GF-D8 (cell line): ENCODE results near the gene CTBP2.

Source experiments
- DNase-seq: peaks from one replicate; lab custom pipeline; 2025; lab: John Stamatoyannopoulos, UW

The CTBP2 gene

GRCh38 chr10:125144693-125145623 lies 15.4 kb downstream of the CTBP2 start:
- no peak for DNase-seq

DNA sequence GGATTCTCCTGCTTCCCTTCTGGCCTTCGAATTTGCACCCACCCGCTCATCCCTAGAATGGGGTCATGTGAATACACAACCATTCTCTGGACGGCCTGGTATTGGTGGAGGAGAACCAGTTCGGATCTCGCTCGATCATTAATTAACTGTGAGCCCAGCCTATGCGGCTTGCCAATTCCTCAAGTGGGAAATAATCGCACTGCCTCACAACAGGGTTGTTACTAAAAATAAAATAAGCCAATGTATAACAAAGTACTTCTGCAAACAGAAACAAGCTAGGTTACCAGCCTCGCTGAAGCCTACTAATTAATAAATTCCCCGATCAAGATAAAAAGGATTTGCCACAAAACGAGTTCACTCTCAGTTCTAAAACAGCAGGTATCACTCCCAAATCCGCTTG lies 16.2 kb downstream of the CTBP2 start:
- DNase-seq: no peak

DNA sequence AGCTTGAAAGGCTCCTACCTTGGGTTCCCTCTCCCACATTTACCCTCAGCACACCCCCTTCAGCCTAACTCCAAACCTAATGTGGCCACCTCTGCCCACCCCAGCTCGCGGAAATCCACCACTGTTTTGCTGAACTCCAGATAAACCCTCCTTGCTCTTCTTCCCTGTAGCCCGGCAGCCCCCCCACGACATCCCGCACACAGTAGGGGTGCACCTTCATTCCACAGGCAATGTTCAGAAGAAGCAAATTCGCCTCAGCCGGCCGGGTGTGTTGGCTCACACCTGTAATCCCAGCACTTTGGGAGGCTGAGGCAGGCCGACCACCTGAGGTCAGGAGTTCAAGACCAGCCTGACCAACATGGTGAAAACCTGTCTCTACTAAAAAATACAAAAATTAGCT lies 17.4 kb downstream of the CTBP2 start:
- no peak for DNase-seq

DNA sequence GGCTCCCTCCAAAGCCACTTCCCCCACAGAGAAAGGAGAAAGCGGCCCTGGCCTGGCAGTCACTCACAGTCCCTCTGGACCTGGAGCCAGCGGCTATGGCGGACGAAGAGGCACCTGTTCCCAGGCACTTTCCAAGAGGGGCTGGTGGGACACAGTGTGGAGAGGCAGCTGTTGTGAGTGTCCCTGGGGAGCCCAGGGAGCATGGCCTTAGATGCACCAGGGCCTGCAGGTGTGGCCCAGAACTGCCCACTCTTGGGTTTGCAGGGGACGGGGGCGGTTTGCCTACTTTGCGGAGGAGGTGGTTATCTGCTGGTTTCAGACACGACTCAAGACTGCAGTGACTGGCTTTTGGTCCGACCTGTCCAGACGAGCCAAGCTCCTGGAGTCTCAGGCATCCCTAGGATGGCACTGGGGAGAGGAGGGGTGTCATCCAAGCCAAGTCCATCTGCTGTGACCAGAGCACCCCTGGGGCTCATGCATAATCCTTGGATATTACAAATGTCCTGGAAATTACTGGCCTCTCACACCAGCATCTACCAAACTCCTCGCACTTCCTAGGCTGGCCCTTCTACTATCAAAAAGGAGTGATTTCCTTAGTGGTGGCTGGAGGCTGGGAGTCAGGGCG lies 18.4 kb downstream of the CTBP2 start:
- DNase-seq: no peak

DNA sequence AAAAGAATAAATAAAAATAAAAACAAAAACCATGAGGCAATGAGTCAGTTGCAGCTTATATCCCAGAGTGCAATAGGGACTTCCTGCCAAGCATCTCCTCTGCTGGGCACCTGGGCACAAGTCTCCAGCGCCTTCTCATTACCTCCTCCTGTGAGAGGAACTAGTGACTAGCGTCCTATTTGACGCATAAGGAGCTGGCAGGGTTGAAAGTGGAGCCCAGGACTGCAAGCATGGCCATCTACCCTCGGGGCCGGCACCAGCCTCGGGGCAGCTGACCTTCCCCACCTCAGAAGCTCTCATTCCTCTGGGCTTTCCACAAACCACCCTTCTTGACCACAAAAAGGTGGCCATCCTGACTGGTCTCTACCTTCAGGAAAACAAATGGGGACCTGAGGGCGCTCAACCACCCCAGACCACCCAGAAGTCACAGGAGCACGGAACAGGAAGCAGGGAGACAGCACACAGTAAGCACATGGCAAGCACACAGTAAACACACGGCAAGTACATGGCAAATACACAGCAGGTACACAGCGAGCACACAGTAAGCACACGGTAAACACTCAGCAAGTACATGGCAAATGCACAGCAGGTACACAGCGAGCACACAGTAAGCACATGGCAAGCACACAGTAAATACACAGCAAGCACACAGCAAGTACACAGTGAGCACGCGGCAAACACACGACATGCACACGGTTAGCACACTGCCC lies 19.1 kb downstream of the CTBP2 start:
- no peak for DNase-seq

DNA sequence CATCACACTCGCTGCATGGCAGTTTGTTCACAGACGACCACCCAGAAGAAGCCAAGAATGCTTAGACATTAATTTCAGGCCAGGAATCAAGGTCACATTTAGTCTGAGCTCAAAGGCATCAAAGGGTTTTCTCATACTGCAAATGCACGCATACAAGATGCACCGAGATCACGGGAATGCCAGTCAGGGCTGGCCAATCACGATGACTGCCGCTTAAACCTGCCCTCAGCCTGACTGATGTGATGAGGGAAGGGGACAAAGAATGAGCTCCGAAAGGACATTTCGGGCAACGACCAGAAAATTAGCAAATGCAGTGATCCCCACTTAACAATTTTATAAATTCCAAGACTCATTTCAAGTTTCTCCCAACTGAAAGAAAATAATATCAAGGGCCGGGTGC lies 20.2 kb downstream of the CTBP2 start:
- no peak for DNase-seq

DNA sequence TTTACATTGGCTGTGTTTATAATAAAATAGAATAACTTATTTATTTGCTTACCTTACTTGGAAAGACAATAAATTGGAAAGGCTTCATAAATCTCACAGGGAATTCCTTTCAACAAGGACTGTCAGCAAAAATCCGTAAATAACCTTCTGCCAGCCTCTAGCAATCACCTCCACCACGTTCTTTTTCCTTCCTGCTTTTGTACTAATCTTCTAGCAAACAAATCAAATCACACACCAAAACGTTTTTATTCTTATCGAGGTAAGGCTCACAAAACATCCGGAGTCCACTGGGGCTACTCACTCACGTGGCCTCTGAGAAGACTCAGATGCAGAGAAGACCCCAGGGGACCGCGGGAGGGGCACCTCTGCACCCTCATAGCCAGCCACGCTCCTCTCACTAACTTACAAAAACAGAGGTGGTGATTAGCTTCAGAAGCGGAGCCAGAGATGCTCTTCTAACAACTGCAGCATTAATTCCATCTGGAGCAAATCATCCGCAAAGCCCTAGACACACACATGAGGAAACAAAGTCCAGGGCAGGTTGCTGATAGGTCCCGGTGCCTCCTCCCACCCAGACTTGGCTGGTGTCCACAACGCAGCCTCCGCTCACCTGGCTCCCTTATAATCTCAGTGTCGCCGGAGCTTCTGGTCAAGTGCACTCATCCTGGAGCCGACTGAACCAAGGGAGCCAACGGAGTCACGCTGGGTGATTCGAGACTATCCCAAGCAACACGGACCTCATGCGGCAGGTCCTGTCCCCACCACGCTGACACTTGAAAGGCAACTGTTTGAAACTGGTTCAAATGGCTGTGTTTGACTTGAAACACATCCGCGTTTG lies 22.5 kb downstream of the CTBP2 start:
- no peak for DNase-seq

DNA sequence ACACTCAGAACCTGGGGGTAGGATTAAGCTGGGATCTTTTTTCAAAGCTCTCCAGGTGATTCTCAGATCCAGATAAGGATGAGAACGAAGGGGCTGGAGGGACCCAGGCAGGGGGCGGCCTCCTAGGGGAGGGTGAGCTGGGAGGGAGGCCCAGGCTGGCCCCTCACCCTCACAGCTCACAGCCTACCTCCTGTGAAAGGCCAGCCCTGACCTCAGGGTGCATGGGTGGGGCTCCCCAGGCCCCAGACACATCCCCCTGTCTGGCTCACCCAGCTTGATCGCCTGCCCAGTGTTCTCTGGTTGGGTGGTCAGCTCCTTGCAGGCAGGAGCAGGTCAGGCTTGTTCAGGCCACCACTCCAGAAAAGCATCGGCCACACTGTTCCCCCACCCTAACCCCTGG lies 24.3 kb downstream of the CTBP2 start:
- DNase-seq: no peak

DNA sequence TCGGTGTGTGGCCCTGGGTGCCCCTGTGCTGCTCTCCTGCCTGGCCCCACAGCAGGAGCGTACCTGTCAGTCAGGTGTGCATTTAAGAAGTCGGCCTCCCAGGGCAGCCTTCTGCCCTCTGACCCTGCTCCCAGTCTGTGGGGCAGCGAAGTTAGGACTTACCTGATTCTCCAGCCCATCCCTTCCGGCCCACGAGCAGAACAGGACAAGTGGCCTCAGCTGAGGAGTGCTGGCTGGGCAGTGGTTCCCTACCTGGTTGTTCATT lies 24.7 kb downstream of the CTBP2 start:
- no peak for DNase-seq

GRCh38 chr10:125134916-125135770 lies 25.2 kb downstream of the CTBP2 start:
- no peak for DNase-seq

DNA sequence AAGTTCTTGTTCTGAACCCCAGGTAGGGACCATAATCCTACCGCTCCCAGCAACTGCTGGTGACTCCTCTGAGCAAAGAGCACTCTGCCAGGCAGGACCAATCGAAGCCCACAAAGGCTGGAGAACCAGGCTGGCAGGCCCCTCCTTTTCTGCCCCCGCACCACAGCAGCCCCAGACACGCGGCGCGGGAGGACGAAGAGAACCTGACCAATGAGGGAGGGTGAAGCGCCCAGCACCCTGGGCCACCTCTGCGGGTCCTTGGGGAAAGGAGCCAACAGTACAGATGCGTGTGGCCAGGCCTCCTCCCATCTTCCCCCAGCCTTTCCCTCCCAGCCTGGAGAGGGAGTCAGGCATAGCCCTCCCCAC lies 25.9 kb downstream of the CTBP2 start:
- DNase-seq: no peak

GRCh38 chr10:125133696-125134482 lies 26.5 kb downstream of the CTBP2 start:
- DNase-seq: no peak

DNA sequence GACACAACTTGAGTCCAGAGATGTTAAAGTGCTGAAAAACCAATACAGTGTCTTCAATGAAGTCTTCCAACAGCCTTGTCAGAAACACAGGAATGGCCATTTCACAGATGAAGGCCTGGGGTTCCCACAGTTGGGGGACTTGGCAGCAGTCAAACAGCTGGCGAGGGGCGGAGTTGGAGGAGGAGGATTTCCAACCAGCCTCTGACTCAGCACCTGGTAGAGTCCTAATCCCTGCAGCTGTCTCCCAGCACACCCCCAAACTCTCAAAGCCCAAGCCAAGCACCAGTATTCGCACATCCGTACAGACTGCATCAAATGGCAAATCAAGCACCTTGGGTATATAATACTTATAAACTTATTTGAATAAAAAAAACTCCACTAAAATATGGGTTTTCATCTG lies 28.0 kb downstream of the CTBP2 start:
- no peak for DNase-seq

- DNase-seq: no peak
Measured at GRCh38 chr10:125130916-125131315, 29.4 kb downstream of the CTBP2 start.

DNA sequence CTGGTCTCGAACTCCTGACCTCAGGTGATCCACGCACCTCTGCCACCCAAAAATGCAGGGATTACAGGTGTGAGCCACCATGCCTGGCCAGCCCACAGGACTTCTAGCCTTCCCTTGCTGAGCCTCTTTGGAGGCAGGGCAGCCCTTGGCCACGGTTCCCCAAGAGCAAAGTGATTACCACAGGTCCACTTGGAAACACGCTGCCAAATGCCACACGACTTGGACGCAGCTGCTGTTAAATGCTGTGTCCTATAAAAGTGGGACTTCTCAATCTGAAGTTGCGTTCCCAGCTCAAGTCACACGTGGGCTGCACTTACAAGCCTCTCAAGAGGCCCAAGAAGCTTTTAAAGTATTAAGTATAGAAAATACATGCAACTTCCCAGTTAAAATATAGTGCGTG lies 30.1 kb downstream of the CTBP2 start:
- DNase-seq: no peak

- no peak for DNase-seq
Measured at GRCh38 chr10:125129076-125129458, 31.3 kb downstream of the CTBP2 start.

GRCh38 chr10:125128397-125129075 lies 31.8 kb downstream of the CTBP2 start:
- no peak for DNase-seq

- DNase-seq: no peak
Measured at GRCh38 chr10:125127986-125128385, 32.4 kb downstream of the CTBP2 start.

- DNase-seq: no peak
Measured at GRCh38 chr10:125127110-125127509, 33.3 kb downstream of the CTBP2 start.
